NCI-H2171 (cell line): ENCODE results near the gene CACNA1E.
"Not testable (repeated sequence)": the region's sequence is repeated elsewhere in the genome, so short reads cannot be mapped to it uniquely, and the experiment has no call there.

Source experiments
- DNase-seq: peaks from one replicate; lab custom pipeline; 2025; lab: John Stamatoyannopoulos, UW

The CACNA1E gene

GRCh38 chr1:181517181-181517875 lies 34.0 kb downstream of the CACNA1E start:
- DNase-seq = no peak

GRCh38 chr1:181518152-181518551 lies 34.8 kb downstream of the CACNA1E start:
- DNase-seq = no peak

GRCh38 chr1:181522864-181523263 lies 39.5 kb downstream of the CACNA1E start:
- no peak for DNase-seq

- DNase-seq = no peak
Measured at GRCh38 chr1:181525104-181525721, 41.9 kb downstream of the CACNA1E start.

GRCh38 chr1:181528241-181528640 lies 44.9 kb downstream of the CACNA1E start:
- DNase-seq = not testable (repeated sequence)

- DNase-seq = no peak
Measured at GRCh38 chr1:181531441-181531840, 48.1 kb downstream of the CACNA1E start.

- DNase-seq = no peak
Measured at GRCh38 chr1:181531951-181532600, 48.8 kb downstream of the CACNA1E start.

- DNase-seq = no peak
Measured at GRCh38 chr1:181538836-181539235, 55.5 kb downstream of the CACNA1E start.

- no peak for DNase-seq
Measured at GRCh38 chr1:181541458-181541857, 58.1 kb downstream of the CACNA1E start.

- DNase-seq = no peak
Measured at GRCh38 chr1:181541947-181542346, 58.6 kb downstream of the CACNA1E start.

- not testable (repeated sequence) for DNase-seq
Measured at GRCh38 chr1:181542406-181542805, 59.1 kb downstream of the CACNA1E start.

GRCh38 chr1:181545395-181545794 lies 62.1 kb downstream of the CACNA1E start:
- DNase-seq = no peak

GRCh38 chr1:181548497-181548896 lies 65.2 kb downstream of the CACNA1E start:
- no peak for DNase-seq

GRCh38 chr1:181551249-181551648 lies 67.9 kb downstream of the CACNA1E start:
- DNase-seq = no peak

GRCh38 chr1:181551754-181552153 lies 68.4 kb downstream of the CACNA1E start:
- no peak for DNase-seq

GRCh38 chr1:181554465-181554864 lies 71.1 kb downstream of the CACNA1E start:
- no peak for DNase-seq

- DNase-seq = no peak
Measured at GRCh38 chr1:181556631-181557030, 73.3 kb downstream of the CACNA1E start.

GRCh38 chr1:181557313-181557712 lies 74.0 kb downstream of the CACNA1E start:
- DNase-seq = no peak

GRCh38 chr1:181558416-181558815 lies 75.1 kb downstream of the CACNA1E start:
- DNase-seq = no peak

GRCh38 chr1:181559142-181559541 lies 75.8 kb downstream of the CACNA1E start:
- no peak for DNase-seq

- no peak for DNase-seq
Measured at GRCh38 chr1:181562395-181562794, 79.1 kb downstream of the CACNA1E start.

GRCh38 chr1:181568736-181569135 lies 85.4 kb downstream of the CACNA1E start:
- DNase-seq = no peak

- no peak for DNase-seq
Measured at GRCh38 chr1:181577475-181577874, 94.2 kb downstream of the CACNA1E start.
